HG03565 (cell line): Measurements from ENCODE around the gene TMTC2.
"Not testable (repeated sequence)": the region's sequence is repeated elsewhere in the genome, so short reads cannot be mapped to it uniquely, and the experiment has no call there.

Source experiments
- ATAC-seq: cut with Tn5 transposase; IDR thresholded peaks from one replicate; pipeline ENCODE4 v1.9.1; 2021; ENCODE audit warnings: mild to moderate bottlenecking, moderate library complexity; ENCODE audit not compliant: unreplicated experiment

Gene TMTC2

GRCh38 chr12:82781309-82781997 is 94.7 kb downstream of the TMTC2 start:
- no peak for ATAC-seq

- ATAC-seq = no peak
Observed at GRCh38 chr12:82783435-82783834, 96.7 kb downstream of the TMTC2 start.

- ATAC-seq = no peak
Observed at GRCh38 chr12:82787016-82787415, 100.3 kb downstream of the TMTC2 start.

DNA sequence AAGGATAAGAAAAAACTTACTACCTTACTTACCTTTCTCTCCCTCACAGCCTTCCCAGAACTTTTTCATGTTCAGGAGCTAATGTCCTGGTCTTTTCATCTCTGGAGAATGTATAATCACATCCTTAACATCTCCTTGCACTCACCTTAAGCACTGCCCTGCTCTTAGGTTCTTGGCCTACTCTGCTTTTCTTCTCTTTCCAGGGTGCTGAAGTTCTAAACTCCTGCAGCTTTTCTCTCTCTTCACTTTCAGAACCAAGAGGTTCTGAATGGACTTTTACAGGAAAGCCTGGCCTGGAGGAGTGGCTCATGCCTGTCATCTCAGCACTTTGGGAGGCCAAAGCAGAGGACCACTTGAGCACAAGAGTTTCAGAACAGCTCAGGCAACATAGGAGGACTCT is 101.9 kb downstream of the TMTC2 start:
- ATAC-seq = no peak

GRCh38 chr12:82789674-82790073 is 103.0 kb downstream of the TMTC2 start:
- no peak for ATAC-seq

DNA sequence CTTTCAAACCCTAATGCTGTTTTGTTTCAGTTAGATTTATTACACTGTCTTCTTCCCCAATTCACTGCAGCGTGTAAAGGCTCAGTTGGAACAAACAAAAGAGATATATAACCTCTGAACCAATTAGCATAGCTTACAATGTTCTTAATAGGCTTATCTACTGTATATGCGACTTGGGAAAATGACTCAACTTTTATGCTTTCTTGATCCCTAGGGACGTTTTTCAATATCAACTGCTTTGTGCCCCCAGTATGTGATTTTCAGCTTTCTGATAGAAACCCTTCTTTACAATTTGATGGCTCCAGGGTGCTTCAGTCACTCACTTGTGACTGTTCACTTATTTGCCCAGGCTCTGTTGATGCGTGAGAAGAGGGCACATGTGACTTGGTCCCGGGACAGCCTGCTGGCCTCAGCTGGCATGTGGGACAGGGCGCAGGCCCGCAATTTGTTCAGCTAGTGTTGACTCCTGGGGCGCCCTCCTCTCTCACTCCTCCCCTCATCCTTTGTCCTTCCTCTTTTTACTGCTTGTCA is 107.1 kb downstream of the TMTC2 start:
- no peak for ATAC-seq

- no peak for ATAC-seq
Observed at GRCh38 chr12:82797480-82797879, 110.8 kb downstream of the TMTC2 start.

- ATAC-seq = no peak
Observed at GRCh38 chr12:82800185-82800584, 113.5 kb downstream of the TMTC2 start.

GRCh38 chr12:82801951-82802610 is 115.4 kb downstream of the TMTC2 start:
- no peak for ATAC-seq

GRCh38 chr12:82803201-82803600 is 116.5 kb downstream of the TMTC2 start:
- ATAC-seq = no peak

DNA sequence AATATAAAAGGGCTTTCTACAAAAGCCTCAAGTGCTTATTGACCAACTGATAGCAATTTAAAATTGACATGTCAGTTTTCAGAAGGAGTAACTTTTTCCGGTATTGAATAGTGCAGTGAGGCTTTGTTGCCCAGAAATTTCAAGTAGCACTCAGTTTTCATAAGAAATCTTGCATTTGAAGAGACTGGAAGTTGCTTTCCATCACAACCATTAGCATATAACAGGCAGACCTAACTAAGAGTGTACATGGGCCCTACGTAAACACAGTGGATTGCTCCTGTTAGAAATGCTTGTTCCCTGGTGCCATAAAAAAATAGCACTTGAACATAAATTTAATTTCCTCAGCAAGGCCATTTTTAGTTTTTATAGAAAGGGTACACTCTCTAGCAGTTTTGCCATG is 117.9 kb downstream of the TMTC2 start:
- no peak for ATAC-seq

DNA sequence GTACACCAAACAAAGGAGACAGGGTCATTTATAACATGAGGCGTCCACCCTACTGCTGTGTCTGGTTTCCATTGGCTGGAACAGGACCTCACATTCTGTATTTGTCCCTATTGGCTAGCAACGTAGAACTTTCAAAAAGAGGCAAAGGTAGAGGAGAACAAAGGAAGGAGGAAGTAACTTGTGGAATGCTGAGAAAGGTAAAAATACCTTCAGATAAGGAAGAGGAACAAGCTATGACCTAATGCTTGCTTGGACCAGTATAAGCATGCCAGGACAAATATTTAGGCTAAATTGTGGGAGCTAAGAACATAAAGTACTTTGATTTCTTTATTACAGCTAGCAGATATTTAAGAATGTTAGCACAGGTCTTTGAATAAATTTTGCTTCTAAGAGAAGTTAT is 118.3 kb downstream of the TMTC2 start:
- not testable (repeated sequence) for ATAC-seq

DNA sequence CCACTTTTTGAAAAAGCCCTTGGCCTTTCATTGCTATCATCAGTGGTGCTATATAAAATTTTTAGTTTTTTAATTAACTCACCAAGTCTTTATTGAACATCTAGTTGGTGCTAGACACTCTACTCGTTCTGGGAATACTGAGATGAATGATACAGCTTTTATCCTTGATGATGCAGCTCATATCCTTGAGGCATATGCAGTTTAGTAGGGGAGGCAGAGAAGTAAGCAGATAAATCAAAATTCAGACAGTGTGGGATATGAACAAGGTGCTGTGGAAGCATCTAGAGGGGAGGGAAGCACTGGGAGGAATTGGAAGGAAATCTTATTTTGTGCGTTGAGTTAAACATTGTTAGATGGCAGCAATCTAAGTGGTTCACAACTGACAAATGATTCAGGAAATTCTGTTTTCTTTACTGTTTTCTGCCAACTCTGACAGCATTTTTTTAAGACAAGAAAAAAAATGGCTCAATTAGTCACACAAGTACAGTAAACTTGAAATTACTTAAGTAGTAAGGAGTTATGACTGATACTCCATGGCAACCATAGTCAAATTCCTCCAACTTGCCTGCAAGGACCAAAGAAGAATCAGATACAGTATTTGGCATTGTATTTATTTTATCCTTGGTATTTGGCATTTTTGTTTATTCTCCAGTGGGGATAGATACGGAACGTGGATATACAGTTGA is 119.2 kb downstream of the TMTC2 start:
- no peak for ATAC-seq

DNA sequence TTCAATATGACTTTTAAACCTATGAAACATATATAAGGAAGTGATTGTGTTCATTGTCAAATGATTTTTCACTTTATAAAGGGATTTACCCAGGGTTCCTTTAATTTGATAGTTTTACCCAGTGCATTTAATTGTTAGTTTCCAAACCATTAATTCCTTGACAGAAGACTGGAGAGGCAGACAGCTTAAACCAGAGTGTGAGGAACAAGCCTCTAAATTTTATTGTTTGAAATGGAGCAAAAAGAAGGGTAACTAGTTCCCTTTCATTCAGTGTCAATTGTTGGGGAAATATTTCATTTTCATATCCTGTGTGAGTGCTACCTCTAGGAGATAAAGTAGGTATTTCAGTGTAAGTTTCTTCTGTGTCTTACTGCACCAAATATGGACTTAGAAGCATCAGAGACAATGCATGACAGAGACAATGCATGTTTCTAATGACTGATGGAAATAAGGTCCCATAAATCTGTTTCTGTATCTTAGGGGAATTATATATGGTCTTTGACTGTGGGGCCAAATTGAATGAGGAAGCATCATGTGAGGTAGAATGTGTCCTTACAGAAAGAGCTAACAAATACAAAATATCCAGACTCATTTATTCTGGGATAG is 120.5 kb downstream of the TMTC2 start:
- no peak for ATAC-seq

DNA sequence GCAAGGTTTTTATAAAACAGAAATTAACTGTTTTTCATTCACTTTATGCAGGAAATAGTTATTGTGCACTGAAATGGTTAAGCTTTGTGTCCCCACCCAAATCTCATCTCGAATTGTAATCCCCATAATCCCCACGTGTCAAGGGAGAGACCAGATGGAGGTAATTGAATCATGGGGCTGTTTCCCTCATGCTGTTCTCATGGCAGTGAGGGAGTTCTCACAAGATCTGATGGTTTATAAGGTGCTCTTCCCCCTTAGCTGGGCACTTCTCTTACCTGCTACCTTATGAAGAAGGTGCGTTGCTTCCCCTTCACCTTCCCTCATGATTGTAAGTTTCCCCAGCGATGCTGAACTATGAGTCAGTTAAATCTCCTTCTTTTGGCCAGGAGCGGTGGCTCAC is 123.9 kb downstream of the TMTC2 start:
- no peak for ATAC-seq

DNA sequence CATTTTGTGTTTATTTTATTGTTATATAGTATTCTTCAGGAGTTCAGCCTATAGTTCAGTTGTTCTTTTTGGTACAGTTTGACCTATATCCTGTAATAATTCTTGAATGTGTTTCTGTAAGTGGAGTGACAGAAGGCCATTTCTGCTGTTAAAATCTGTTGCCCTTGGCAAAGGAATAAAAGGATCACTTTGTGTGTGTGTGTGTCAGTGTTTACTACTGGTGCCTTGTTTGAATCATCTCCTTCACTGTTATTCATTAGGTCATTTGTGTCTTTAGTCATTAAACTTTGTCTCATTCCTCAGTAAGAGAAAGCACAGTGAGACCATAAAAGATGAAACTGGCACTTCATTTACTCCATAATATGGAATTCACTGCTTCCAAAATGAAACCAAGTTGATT is 130.7 kb downstream of the TMTC2 start:
- ATAC-seq = no peak

DNA sequence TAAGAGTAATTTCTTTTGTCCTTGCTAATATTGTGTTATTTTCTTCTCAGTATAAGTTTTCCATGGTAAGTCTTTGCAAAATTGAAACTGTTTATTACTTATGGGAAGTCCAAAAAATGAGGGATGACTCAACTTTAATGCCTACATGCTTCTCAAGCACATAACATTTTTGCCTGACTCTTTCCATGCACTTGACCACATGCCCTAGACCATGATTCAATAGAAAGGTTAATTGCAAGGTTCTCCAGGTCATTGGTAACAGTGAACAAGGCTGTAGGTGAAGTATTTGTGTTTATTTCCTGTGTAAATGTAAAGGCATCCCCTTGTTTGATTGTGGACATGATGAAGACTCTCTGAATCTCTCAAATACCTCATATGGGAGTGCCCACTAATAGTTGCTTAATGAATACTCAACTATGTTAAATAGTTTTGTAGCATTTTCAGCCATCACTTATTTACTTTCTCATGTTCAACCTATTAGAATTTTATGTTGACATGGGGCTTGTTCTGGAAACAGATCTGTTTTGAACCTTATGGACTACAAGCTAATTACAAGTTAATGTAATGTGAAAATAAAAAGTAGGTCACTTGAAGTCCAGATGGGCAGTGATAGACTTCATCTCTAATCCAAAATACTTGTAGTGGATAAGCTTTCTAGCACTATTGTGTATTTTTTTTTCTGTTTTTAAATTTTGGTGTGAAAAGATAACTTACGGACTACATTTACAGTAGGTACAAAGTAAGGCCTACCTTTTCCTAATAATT is 131.7 kb downstream of the TMTC2 start:
- no peak for ATAC-seq

- no peak for ATAC-seq
Observed at GRCh38 chr12:82826505-82826904, 139.8 kb downstream of the TMTC2 start.

GRCh38 chr12:82832096-82832495 is 145.4 kb downstream of the TMTC2 start:
- no peak for ATAC-seq

DNA sequence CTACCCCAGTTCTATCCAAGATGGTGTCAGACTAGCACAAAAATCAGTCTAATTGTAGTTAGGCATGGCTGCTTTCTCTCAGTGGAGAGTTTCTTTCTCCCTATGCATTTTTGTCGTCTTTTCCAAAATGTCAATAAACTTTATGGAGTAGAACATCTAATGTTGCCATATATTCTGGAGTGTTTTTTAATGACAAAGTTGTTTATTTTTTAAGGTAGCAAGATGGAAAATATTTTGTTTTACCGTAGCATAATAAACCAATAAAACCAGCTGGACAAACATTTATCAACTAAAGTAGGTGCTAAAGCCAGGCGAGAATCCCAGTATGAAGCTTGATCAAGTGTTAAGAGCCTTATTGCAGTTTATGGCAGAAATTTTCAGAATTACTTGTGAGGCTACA is 146.3 kb downstream of the TMTC2 start:
- no peak for ATAC-seq

DNA sequence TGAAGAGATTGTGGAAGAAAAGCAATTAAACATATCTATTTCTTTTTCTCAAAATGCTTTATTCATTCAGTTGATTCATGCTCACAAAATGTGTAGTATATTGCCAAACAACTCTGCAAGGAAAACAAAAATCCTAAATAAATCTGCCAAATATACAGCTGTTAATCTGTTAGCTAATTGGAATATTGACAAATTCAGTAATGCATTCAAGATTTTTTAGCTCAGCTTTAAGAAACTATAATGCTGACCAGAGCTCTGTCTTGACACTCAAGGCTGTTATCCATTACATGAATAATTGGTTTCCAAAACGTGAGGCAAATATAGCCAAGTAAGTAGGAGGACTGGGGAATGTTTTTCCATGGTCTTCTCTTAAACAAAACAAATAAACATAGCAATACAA is 146.8 kb downstream of the TMTC2 start:
- no peak for ATAC-seq
